ENCODE results near the gene ERFL. TPM values are rescaled to one million over a fixed set of nuclear protein-coding genes. Genes with fewer than 3 reads are reported as not detected.
A peak's percentile ranks its signal among the peaks of the same experiment; 100 is the strongest.

ERFL gene
- polyA plus RNA-seq, 1 experiment: 0.04 TPM

GRCh38 chr19:41883821-41884733, 44.2 kb downstream of the ERFL start:
- Histone ChIP-seq H3K36me3 (ENCODE audit: control insufficient read depth, insufficient read depth, low read length) (peaks cover 8% of the 10 kb centered on the region), H3K4me3 (ENCODE audit: low read depth, low read length) (peak overlapping the region; percentile 99), H3K27me3 (ENCODE audit: control insufficient read depth, insufficient read depth, low read length) (no peaks in the 10 kb centered on the region)
- peak; percentile 32; the same call in 1 of the 2 replicates for TF ChIP-seq CTCF (IDR thresholded peaks at IDR 0.05; ENCODE audit: insufficient read depth, low read depth, low read length)
- CTCF ChIA-PET: interaction anchor here (0.7 to 2.3 kb wide), 6 partner anchors 10 to 74 kb away, joined by 3 to 7 read pairs (median 3); no protein-coding TSS in a partner anchor
- peak; percentile 73 for DNase-seq (ENCODE audit: low read depth)
- POLR2A ChIA-PET: no interaction called here

GRCh38 chr19:41883463-41883820, 44.8 kb downstream of the ERFL start:
- Histone ChIP-seq H3K27me3 (ENCODE audit: control insufficient read depth, insufficient read depth, low read length) (no peaks in the 10 kb centered on the region), H3K36me3 (ENCODE audit: control insufficient read depth, insufficient read depth, low read length) (peaks cover 5% of the 10 kb centered on the region), H3K4me3 (ENCODE audit: low read depth, low read length) (peak overlapping the region; percentile 99)
- no peak for TF ChIP-seq CTCF (IDR thresholded peaks at IDR 0.05; ENCODE audit: insufficient read depth, low read depth, low read length)
- POLR2A ChIA-PET: no interaction called here
- DNase-seq (ENCODE audit: low read depth): no peak
- CTCF ChIA-PET: interaction anchor here (0.7 to 2.3 kb wide), 3 partner anchors 10 to 74 kb away, joined by 3 to 7 read pairs (median 3); no protein-coding TSS in a partner anchor

- POLR2A ChIA-PET: interaction anchor here (0.6 kb wide), 1 partner anchor 42 kb away, joined by 13 read pairs; no protein-coding TSS in a partner anchor
- CTCF ChIA-PET: interaction anchor here (0.8 to 2.3 kb wide), 3 partner anchors 9 to 75 kb away, joined by 3 to 7 read pairs (median 4); no protein-coding TSS in a partner anchor
- peak within 1 kb of the TSS; percentile 99 for H3K4me3 ChIP-seq (ENCODE audit: low read depth, low read length)
- no peaks in the 10 kb centered on the region for H3K27me3 ChIP-seq (ENCODE audit: control insufficient read depth, insufficient read depth, low read length)
- no peak for TF ChIP-seq CTCF (IDR thresholded peaks at IDR 0.05; ENCODE audit: insufficient read depth, low read depth, low read length)
- H3K36me3 ChIP-seq (ENCODE audit: control insufficient read depth, insufficient read depth, low read length): peaks cover 2% of the 10 kb centered on the region; the same call in 1 of the 2 replicates
- DNase-seq (ENCODE audit: low read depth): no peak
Measured at GRCh38 chr19:41882568-41883462, 45.4 kb downstream of the ERFL start, which contains the start of gene ARHGEF1. Gene ARHGEF1 (plus strand): TSS chr19:41883184. CDS start chr19:41888083, 4,899 bp downstream.

- no peaks in the 10 kb centered on the region for H3K36me3 ChIP-seq (ENCODE audit: control insufficient read depth, insufficient read depth, low read length)
- ChIA-PET POLR2A (no interaction called here), CTCF (interaction anchor here (0.9 kb wide), 1 partner anchor 12 kb away, joined by 3 read pairs; no protein-coding TSS in a partner anchor)
- H3K27me3 ChIP-seq (ENCODE audit: control insufficient read depth, insufficient read depth, low read length): no peaks in the 10 kb centered on the region
- no peak for TF ChIP-seq CTCF (IDR thresholded peaks at IDR 0.05; ENCODE audit: insufficient read depth, low read depth, low read length)
- H3K4me3 ChIP-seq (ENCODE audit: low read depth, low read length): no peak overlapping the region
- no peak for DNase-seq (ENCODE audit: low read depth)
Measured at GRCh38 chr19:41880329-41880708, 47.9 kb downstream of the ERFL start.

All from BJ (cell line).